Ishikawa (cell line): ENCODE data around the gene MTAP.

Experiments used
- CEBPB ChIP-seq: IDR thresholded peaks from 2 replicates; pipeline ENCODE4 v1.6.1; 2012
- EP300 ChIP-seq: IDR thresholded peaks from 2 replicates; pipeline ENCODE4 v1.6.1; 2012; ENCODE audit warnings: borderline replicate concordance
- MAX ChIP-seq: IDR thresholded peaks from 2 replicates; pipeline ENCODE4 v1.6.1; 2012
- RAD21 ChIP-seq: IDR thresholded peaks from 2 replicates; pipeline ENCODE4 v1.6.1; 2012; ENCODE audit warnings: low read depth
- TEAD4 ChIP-seq: IDR thresholded peaks from 2 replicates; pipeline ENCODE4 v1.6.1; 2012
- USF1 ChIP-seq: IDR thresholded peaks from 2 replicates; pipeline ENCODE4 v1.6.1; 2012
- TF ChIP-seq, protein P1 (sequence below): IDR thresholded peaks from 2 replicates; pipeline ENCODE4 v1.6.1; 2012; ENCODE audit warnings: low read depth, mild to moderate bottlenecking

GRCh38 chr9:21984101-21984500, 181.7 kb downstream of the MTAP start:
- TF ChIP-seq USF1 (no peak), TEAD4 (no peak), CEBPB (no peak), EP300 (no peak), MAX (no peak), RAD21 (no peak)
- TF ChIP-seq, protein P1, sequence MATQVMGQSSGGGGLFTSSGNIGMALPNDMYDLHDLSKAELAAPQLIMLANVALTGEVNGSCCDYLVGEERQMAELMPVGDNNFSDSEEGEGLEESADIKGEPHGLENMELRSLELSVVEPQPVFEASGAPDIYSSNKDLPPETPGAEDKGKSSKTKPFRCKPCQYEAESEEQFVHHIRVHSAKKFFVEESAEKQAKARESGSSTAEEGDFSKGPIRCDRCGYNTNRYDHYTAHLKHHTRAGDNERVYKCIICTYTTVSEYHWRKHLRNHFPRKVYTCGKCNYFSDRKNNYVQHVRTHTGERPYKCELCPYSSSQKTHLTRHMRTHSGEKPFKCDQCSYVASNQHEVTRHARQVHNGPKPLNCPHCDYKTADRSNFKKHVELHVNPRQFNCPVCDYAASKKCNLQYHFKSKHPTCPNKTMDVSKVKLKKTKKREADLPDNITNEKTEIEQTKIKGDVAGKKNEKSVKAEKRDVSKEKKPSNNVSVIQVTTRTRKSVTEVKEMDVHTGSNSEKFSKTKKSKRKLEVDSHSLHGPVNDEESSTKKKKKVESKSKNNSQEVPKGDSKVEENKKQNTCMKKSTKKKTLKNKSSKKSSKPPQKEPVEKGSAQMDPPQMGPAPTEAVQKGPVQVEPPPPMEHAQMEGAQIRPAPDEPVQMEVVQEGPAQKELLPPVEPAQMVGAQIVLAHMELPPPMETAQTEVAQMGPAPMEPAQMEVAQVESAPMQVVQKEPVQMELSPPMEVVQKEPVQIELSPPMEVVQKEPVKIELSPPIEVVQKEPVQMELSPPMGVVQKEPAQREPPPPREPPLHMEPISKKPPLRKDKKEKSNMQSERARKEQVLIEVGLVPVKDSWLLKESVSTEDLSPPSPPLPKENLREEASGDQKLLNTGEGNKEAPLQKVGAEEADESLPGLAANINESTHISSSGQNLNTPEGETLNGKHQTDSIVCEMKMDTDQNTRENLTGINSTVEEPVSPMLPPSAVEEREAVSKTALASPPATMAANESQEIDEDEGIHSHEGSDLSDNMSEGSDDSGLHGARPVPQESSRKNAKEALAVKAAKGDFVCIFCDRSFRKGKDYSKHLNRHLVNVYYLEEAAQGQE: no peak
